GM19324 (cell line): ENCODE data around the gene ATP6V0A4.
"Not testable (repeated sequence)": the region's sequence is repeated elsewhere in the genome, so short reads cannot be mapped to it uniquely, and the experiment has no call there.

Source experiments
- ATAC-seq: cut with Tn5 transposase; IDR thresholded peaks from one replicate; pipeline ENCODE4 v1.9.1; 2021; ENCODE audit warnings: mild to moderate bottlenecking, moderate library complexity; ENCODE audit not compliant: unreplicated experiment, low FRiP score

ATP6V0A4 gene

GRCh38 chr7:138710536-138711385 lies 87.2 kb downstream of the ATP6V0A4 start:
- ATAC-seq: no peak

DNA sequence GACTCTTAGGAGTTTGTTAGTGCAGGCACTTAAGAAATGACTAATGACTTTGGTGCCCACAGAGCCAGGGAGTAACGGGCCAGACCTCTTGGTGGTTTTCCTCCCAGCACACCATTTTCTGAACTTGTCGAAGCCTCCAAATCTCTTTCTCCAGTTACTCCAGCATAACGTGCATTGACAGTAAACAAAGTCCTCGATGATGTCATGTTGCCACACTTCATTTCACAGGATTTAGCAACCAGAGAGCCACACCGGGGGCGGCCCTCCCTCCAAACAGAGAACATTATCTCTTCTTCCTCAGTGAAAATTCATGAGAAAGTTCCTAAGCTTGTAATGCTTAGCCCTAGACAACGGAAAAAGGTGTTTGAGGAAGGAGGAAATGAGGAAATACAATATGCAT lies 92.8 kb downstream of the ATP6V0A4 start:
- ATAC-seq: no peak

GRCh38 chr7:138701537-138701923 lies 96.5 kb downstream of the ATP6V0A4 start:
- ATAC-seq: no peak

GRCh38 chr7:138700857-138701536 lies 97.0 kb downstream of the ATP6V0A4 start, which contains the start of gene SVOPL:
SVOPL (minus strand) TSS chr7:138701362; CDS start chr7:138679045, 22,317 bp downstream.
- no peak for ATAC-seq

DNA sequence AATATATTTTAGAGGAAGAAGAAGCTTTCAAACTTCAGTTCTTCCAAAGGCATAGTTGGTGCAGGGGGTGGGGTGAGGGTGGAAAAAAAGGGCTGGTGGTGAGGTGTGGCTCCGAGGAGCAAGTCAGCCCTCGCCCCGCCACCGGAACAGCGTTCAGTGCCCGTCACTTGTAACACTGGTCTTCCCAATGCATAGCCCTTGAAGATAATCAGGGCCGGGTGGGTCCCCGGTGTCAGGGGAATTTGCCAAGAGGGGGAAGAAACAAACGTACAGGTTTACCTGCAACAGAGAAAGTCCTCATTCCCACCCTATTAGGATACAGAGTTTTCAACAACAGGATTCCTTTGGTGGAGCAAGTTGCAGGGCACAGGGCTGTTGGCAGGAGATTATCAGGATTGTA lies 98.3 kb downstream of the ATP6V0A4 start:
- no peak for ATAC-seq

GRCh38 chr7:138698281-138698680 lies 99.7 kb downstream of the ATP6V0A4 start:
- ATAC-seq: no peak

DNA sequence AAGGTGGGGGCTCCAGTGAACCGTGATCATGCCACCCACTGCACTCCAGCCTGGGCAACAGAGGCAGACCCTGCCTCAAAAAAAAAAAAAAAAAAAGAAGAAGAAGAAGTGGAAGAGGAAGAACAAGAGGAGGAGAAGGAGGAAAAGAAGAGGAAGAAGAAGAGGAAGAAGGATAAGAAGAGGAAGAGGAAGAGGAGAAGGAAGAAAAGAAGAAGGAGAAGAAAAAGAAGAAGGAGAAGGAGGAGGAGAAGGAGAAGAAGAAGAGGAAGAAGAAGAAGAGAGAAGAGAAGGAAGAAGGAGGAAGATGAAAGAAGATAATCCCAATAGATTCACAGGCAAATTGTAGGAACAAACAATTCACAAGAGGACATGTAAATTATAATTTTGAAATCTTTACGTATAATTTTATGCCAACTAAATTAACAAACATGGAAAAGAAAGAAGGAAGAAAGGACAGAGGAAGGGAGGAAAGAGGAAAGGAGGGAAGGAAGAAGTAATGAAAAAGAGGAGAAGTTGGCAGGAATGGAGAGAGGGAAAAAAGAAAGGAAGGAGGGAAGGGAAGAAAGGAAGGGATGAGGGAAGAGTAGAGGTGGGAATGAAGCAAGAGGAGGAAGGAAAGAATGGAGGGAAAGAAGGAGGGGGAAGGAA lies 100.3 kb downstream of the ATP6V0A4 start:
- ATAC-seq: no peak

- not testable (repeated sequence) for ATAC-seq
Measured at GRCh38 chr7:138695776-138696175, 102.2 kb downstream of the ATP6V0A4 start.

DNA sequence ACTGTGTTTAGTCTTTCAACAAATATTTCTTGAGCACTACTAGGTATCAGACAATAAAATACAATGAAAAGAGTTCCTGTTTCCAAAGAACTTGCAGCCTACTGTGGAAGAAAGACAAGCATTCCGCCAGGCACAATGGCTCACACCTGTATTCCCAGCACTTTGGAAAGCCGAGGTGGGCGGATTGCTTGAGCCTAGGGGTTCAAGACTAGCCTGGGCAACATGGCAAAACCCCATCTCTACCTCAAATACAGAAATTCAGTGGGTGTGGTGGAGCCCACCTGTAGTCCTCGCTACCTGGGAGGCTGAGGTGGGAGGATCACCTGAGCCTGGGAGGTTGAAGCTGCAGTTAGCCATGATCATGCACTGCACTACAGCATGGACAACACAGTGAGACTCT lies 102.9 kb downstream of the ATP6V0A4 start:
- ATAC-seq: no peak

DNA sequence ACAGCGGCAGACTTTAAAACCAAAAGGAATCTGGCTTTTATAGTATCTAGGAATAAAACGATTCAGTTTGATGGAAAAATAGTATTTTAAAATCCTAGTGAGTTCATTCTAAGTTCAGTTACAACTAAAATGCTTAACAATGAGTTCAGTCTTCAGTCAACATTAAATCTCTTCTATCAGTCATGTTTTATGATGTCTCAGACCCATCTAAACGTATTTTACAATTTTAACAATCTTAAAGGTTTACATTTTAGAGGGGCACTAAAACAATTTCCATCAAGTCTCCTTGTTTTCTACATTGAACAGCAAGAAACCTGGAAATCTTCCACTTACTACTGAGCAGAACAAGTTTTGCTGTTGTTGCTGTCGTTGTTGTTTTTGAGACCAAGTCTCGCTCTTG lies 106.8 kb downstream of the ATP6V0A4 start:
- ATAC-seq: no peak

DNA sequence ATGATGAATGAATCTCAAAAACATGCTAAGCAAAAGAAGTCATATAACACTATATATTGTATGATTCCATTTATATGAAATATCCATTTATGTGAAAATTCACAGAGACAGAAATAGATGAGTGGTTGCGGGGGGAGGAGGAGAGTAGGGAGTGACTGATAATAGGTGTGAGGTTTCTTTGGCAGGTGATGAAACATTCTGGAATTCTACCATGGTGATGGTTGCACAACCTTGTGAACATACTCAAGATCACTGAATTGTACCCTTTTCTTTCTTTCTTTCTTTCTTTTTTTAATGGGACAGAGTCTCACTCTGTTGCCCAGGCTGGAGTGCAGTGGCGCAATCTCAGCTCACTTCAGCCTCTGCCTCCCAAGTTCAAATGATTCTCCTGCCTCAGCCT lies 107.5 kb downstream of the ATP6V0A4 start:
- no peak for ATAC-seq

DNA sequence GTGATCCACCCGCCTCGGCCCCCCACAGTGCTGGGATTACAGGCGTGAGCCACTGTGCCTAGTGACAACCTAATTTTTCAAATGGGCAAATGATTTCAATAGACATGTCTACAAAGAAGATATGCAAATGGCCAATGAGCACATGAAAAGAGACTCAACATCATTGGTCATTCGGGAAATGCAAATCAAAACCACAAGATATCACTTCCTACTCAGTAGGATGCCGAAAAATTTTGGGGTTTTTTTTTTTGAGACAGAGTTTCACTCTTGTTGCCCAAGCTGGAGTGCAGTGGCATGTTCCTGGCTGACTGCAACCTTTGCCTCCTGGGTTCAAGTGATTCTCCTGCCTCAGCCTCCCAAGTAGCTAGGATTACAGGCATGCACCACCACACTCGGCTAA lies 110.0 kb downstream of the ATP6V0A4 start:
- not testable (repeated sequence) for ATAC-seq

- ATAC-seq: no peak
Measured at GRCh38 chr7:138684340-138684739, 113.7 kb downstream of the ATP6V0A4 start.

DNA sequence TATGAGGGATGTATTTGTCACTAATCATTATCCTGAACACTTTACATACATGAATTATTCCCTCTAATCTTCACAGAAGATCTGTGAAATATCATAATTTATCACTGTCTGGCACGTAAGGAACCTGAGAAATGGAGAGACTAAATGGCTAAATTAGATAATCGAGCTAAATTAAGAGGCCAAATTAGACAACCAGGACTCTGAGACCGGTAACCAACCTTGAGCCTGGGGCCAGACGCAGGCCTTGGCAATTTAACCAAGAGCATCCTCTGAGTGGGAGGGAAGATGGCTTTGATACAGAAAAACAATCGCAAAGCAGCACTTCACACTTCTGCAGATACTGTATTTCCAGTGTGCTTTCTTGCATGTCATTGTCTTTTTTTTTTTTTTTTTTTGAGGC lies 118.2 kb downstream of the ATP6V0A4 start:
- no peak for ATAC-seq

- no peak for ATAC-seq
Measured at GRCh38 chr7:138670594-138670993, 127.4 kb downstream of the ATP6V0A4 start.

DNA sequence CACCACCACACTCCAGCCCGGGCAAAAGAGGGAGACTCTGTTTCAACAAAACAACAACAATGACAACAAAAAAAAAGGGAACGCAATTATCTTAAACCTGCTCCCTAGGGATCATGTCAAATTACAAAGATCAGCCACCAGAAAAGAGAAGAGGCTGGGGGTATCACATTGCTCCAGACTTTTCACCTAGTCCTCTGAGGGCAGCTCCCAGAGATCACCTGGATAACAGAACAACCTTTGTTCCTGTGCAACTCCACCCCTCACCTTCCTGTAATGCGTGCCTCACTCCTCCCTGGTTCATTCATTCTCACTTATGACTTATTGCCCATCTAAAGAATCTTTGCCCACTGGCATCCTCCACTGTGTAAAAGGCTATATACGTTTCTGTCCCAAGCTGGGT lies 128.6 kb downstream of the ATP6V0A4 start:
- ATAC-seq: no peak

DNA sequence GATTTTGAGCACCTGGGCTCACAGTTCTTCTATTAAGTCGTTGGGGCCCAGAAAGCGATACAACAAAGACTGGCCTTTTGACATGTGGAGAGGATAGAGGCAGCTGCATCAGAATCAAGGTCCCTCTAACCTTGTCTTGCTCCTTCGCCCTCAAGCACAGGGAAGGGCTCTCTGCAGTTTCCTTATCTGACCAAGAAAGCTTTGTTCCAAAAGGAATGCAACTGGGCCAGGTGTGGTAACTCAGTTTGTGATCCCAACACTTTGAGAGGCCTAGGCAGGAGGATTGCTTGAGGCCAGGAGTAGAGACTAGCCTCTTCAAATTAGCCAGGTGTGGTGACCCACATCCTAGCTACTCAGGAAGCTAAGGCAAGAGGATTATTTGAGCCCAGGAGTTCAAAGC lies 129.1 kb downstream of the ATP6V0A4 start:
- ATAC-seq: no peak

DNA sequence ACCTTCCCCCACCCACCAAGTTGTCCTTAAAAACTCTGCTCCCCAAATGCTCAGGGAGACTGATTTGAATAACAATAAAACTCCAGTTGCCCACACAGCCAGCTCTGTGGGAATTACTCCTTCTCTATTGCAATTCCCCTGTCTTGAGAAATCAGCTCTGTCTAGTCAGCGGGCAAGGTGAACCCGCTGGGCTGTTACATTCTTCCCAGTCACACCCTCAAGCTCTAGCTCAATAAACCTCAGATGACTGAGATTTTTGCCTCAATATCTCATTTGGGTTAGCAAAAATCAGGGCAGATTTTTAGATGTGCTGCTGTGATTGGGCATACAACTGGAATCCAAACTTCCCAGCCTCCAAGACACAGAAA lies 129.8 kb downstream of the ATP6V0A4 start:
- ATAC-seq: no peak

- ATAC-seq: no peak
Measured at GRCh38 chr7:138667535-138668228, 130.3 kb downstream of the ATP6V0A4 start.

- no peak for ATAC-seq
Measured at GRCh38 chr7:138666385-138666784, 131.6 kb downstream of the ATP6V0A4 start.

DNA sequence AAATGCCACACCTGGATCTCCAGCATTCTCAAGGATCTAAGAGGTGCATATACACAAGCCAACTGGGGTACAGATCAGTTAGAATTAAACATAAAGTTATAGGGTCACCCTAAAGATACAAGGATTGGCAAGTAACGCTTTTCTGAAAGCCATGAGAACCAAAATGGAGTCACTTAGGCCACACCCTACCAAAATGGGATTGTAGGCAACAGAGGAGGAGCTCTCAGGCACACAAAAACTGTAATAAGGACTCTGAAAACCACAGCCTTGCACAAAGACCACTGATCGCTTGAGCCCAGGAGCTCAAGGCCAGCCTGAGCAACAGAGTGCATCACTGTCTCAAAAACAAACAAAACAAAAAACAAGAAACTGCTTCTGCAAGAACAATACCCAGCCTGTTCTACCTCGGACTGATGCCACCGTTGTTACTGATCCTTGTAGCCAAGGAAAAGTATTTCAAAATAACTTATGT lies 132.3 kb downstream of the ATP6V0A4 start:
- no peak for ATAC-seq
